ENCODE data around the gene PODXL. TPM values are rescaled to one million over a fixed set of nuclear protein-coding genes. Genes with fewer than 3 reads are reported as not detected.
A peak's percentile ranks its signal among the peaks of the same experiment; 100 is the strongest.

PODXL gene
- total RNA-seq, 6 donors from 2014 or later = 57.0 to 108 (median 96.6) TPM

GRCh38 chr7:131529179-131529578, 27.2 kb downstream of the PODXL start:
- WGBS, 2 donors = 32 to 68% methylated on average over 3 of the region's 3 CpGs
- Histone ChIP-seq H3K36me3 (no peaks in the 10 kb centered on the region), H3K27me3 (no peaks in the 10 kb centered on the region), H3K9me3 (no peaks in the 10 kb centered on the region), H3K27ac (peak overlapping the region; percentile 31 to 60 (median 49)), H3K4me3 (no peak overlapping the region), H3K4me1 (peaks cover 9 to 15% (median 13%) of the 10 kb centered on the region in 4 donors)
- DNase-seq (no peak), ATAC-seq (ENCODE audit: low FRiP score in 2 of 2) (no peak)
- TF ChIP-seq, protein P1, sequence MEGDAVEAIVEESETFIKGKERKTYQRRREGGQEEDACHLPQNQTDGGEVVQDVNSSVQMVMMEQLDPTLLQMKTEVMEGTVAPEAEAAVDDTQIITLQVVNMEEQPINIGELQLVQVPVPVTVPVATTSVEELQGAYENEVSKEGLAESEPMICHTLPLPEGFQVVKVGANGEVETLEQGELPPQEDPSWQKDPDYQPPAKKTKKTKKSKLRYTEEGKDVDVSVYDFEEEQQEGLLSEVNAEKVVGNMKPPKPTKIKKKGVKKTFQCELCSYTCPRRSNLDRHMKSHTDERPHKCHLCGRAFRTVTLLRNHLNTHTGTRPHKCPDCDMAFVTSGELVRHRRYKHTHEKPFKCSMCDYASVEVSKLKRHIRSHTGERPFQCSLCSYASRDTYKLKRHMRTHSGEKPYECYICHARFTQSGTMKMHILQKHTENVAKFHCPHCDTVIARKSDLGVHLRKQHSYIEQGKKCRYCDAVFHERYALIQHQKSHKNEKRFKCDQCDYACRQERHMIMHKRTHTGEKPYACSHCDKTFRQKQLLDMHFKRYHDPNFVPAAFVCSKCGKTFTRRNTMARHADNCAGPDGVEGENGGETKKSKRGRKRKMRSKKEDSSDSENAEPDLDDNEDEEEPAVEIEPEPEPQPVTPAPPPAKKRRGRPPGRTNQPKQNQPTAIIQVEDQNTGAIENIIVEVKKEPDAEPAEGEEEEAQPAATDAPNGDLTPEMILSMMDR (IDR thresholded peaks at IDR 0.05) = no peak
- TF ChIP-seq POLR2AphosphoS5 (IDR thresholded peaks at IDR 0.05) (no peak), POLR2A (IDR thresholded peaks at IDR 0.05) (no peak), EP300 (IDR thresholded peaks at IDR 0.05) (no peak)

- no peaks in the 10 kb centered on the region for H3K27me3 ChIP-seq
- 37 to 56% methylated on average over 4 of the region's 4 CpGs for WGBS, 2 donors
- DNase-seq = no peak
These were observed 29.0 kb downstream of the PODXL start for GRCh38 chr7:131527456-131527855.

DNA sequence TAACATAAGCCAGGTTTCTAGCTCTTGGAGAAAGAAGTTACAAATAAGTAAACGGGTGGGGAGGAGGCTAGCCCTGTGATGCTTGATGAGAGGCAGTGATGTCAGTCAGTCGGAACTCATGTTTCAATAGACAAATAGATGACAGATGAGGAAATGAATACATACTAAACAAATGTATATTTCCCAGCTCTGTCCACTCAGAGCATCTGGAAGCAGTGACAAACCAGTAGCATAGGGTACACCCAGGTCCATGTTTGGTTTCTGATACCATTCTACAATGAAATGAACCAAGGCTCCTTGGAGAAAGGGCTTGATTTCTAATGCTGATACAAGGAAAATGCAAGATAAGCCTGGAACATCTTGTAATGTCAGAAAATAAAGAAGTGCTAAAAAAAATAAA, 30.6 kb downstream of the PODXL start:
- Histone ChIP-seq H3K9me3 (no peaks in the 10 kb centered on the region), H3K4me3 (no peak overlapping the region), H3K27me3 (no peaks in the 10 kb centered on the region), H3K4me1 (peaks cover 13 to 21% (median 18%) of the 10 kb centered on the region in 4 donors), H3K36me3 (no peaks in the 10 kb centered on the region), H3K27ac (peak overlapping the region; percentile 1 to 24 (median 20))
- 57 to 78% methylated on average over 2 of the region's 2 CpGs for WGBS, 2 donors
- TF ChIP-seq POLR2A (IDR thresholded peaks at IDR 0.05) (no peak), POLR2AphosphoS5 (IDR thresholded peaks at IDR 0.05) (no peak), EP300 (IDR thresholded peaks at IDR 0.05) (no peak)
- TF ChIP-seq, protein P1 (IDR thresholded peaks at IDR 0.05) = no peak
- DNase-seq = no peak
- ATAC-seq (ENCODE audit: low FRiP score in 2 of 2) = no peak

More at GRCh38 chr7:131527456-131527855, 29.0 kb downstream of the PODXL start:
- no peaks in the 10 kb centered on the region for H3K36me3 ChIP-seq
- no peak overlapping the region for H3K4me3 ChIP-seq
- TF ChIP-seq EP300 (IDR thresholded peaks at IDR 0.05) (no peak), POLR2A (IDR thresholded peaks at IDR 0.05) (no peak), POLR2AphosphoS5 (IDR thresholded peaks at IDR 0.05) (no peak)
- TF ChIP-seq, protein P1 (IDR thresholded peaks at IDR 0.05) = no peak
- H3K27ac ChIP-seq = no peak overlapping the region
- peaks cover 5 to 17% (median 8%) of the 10 kb centered on the region in 4 donors for H3K4me1 ChIP-seq
- ATAC-seq (ENCODE audit: low FRiP score in 2 of 2) = no peak
- H3K9me3 ChIP-seq = no peaks in the 10 kb centered on the region

GRCh38 chr7:131524703-131525102, 31.7 kb downstream of the PODXL start:
- peaks cover 9 to 19% (median 18%) of the 10 kb centered on the region in 4 donors for H3K4me1 ChIP-seq
- TF ChIP-seq EP300 (IDR thresholded peaks at IDR 0.05) (no peak), POLR2A (IDR thresholded peaks at IDR 0.05) (no peak), POLR2AphosphoS5 (IDR thresholded peaks at IDR 0.05) (no peak)
- TF ChIP-seq, protein P1 (IDR thresholded peaks at IDR 0.05) = no peak
- peak overlapping the region in 1 of 4 donors; percentile 24 for H3K27ac ChIP-seq
- H3K9me3 ChIP-seq = no peaks in the 10 kb centered on the region
- H3K4me3 ChIP-seq = no peak overlapping the region
- ATAC-seq (ENCODE audit: low FRiP score in 2 of 2) (no peak), DNase-seq (no peak)
- no peaks in the 10 kb centered on the region for H3K36me3 ChIP-seq
- H3K27me3 ChIP-seq = no peaks in the 10 kb centered on the region

DNA sequence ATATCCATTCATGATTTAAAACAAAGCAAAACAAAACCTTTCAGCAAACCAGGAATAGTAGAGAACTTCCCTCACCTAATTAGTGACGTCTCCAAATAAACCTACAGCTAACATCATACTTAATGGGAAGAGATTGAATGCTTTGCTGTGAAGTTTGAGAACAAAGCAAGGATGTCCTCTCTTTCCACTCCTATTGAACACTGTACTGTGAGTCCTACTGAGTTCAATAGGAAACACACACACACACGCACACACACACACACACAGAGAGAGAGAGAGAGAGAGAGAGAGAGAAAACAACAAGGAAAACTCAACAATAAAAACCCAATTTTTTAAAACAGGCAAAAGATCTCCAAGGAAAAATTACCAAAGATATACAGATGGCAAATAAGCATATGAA, 32.3 kb downstream of the PODXL start:
- no peak for TF ChIP-seq EP300 (IDR thresholded peaks at IDR 0.05)
- no peak for TF ChIP-seq POLR2A (IDR thresholded peaks at IDR 0.05)
- no peak for TF ChIP-seq POLR2AphosphoS5 (IDR thresholded peaks at IDR 0.05)
- TF ChIP-seq, protein P1 (IDR thresholded peaks at IDR 0.05) = no peak
- no peak for ATAC-seq (ENCODE audit: low FRiP score in 2 of 2)
- Histone ChIP-seq H3K4me3 (no peak overlapping the region), H3K9me3 (no peaks in the 10 kb centered on the region), H3K27ac (peak overlapping the region in 2 of 4 donors; percentile 29 to 79), H3K27me3 (no peaks in the 10 kb centered on the region), H3K36me3 (no peaks in the 10 kb centered on the region), H3K4me1 (peaks cover 8 to 20% (median 18%) of the 10 kb centered on the region in 4 donors)
- DNase-seq = no peak
- 41 to 56% methylated on average over 2 of the region's 2 CpGs for WGBS, 2 donors

All from upper lobe of left lung (tissue), 6 donors.